Skin of body (tissue), 3 donors: ENCODE measurements around the gene HECTD1. TPM values are rescaled to one million over a fixed set of nuclear protein-coding genes. Genes with fewer than 3 reads are reported as not detected.
"Not testable (repeated sequence)": the region's sequence is repeated elsewhere in the genome, so short reads cannot be mapped to it uniquely, and the experiment has no call there.

ENCODE experiments used
- DNase-seq: peaks from one replicate; lab custom pipeline; 2025; lab: John Stamatoyannopoulos, UW
- small RNA-seq: library from RNA; depleted of rRNA; stranded (forward); fragments of <200 nt; gene quantifications from one replicate; pipeline ENCODE3, GENCODE V24; 2014; ENCODE audit warnings: low replicate concordance
- total RNA-seq: library from RNA; depleted of rRNA; stranded (reverse); fragments of >200 nt; gene quantifications from one replicate; pipeline ENCODE4 v1.2.3, GENCODE V29; 2014

Gene HECTD1
- total RNA-seq, 1 donor from 2014 or later, result 273 TPM

DNA sequence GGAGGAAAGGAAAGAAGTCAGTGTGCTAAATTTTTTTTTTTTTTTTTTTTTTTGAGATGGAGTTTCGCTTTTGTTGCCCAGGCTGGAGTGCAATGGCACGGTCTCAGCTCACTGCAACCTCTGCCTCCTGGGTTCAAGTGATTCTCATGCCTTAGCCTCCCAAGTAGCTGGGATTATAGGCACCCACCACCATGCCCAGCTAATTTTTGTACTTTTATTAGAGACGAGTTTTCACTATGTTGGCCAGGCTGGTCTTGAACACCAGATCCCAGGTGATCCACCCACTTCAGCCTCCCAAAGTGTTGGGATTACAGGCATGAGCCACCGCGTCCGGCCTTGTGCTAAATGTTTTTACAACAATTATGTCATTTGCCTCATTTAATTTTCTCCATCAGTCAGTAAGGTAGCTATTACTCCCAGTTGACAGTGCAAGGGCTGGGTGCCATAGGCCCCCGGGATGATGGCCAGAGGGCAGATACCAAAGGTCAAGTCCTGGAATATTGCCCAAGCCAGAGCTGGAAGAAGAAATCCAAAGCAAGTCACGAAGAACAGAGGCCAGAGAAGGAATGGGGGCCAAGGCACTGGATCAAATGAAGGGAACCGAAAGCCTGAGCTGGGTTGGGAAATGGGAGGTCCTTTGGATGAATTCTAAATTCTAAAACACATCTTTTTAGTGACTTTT is 154.5 kb downstream of the HECTD1 start:
- not testable (repeated sequence) for DNase-seq

- no peak for DNase-seq
These were observed 156.1 kb downstream of the HECTD1 start for GRCh38 chr14:31051511-31051910.

DNA sequence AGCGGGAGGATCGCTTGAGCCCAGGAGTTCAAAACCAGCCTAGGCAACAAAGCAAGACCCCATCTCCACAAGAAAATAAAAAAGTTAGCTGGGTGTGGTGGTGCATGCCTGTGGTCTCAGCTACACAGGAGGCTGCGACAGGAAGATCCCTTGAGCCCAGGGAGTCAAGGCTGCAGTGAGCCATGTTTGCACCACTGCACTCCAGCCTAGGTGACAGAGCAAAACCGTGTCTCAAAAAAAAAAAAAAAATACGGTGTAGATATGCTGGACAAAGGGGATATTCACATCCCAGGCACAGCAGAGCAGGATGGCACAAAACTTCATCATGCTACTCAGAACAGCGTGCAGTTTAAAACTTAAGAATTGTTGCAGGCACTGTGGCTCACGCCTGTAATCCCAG is 156.6 kb downstream of the HECTD1 start:
- DNase-seq, result no peak

Small RNAs within 50 kb of the gene (small RNA-seq; reads per million reads assigned to genes)
- not detected for gene RF00019
- gene RNU6-541P, result not detected

Other genes with a start within 250 kb of the HECTD1 start
- gene AP4S1, start 182.1 kb downstream of the HECTD1 start, total RNA-seq, result 10.9 TPM
- gene STRN3, start 181.4 kb downstream of the HECTD1 start, total RNA-seq, result 60.6 TPM
- gene HEATR5A, start 212.8 kb upstream of the HECTD1 start, total RNA-seq, result 27.4 TPM
- gene DTD2, start 249.7 kb upstream of the HECTD1 start, total RNA-seq, result 29.8 TPM